ENCODE measurements around the gene TMEM190. TPM values are rescaled to one million over a fixed set of nuclear protein-coding genes. Genes with fewer than 3 reads are reported as not detected.
"Not testable (repeated sequence)": the region's sequence is repeated elsewhere in the genome, so short reads cannot be mapped to it uniquely, and the experiment has no call there.

TMEM190 gene
- total and polyA plus RNA-seq, 2 experiments from 2014 or later = 6.6 TPM; not detected in 1

DNA sequence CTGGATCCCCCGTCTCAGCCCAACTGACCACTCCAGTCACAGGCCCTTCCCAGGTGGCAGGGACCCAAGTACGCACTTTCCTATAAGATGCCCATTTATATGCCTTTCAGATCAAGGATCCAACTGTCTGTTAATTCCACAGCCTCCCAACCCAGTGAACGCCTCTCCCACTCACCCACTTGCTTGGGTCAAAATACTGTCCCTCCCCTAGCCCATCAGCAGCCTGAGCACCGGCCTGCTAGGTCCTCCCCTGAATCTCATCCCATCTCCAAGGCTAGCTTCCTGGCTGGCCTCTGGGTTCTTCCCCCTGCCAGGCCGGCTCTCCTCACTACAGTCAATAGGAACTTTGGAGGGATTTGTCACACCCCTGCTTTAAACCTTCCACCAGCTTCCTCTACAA lies 29.0 kb downstream of the TMEM190 start:
- Histone ChIP-seq H4K20me1 (ENCODE audit: insufficient read depth, poor library complexity, severe bottlenecking) (peaks cover 5% of the 10 kb centered on the region), H3K9me2 (replicated peaks; ENCODE audit: insufficient read depth) (no peaks in the 10 kb centered on the region), H3K27me3 (no peaks in the 10 kb centered on the region), H3K27ac (no peak overlapping the region), H3K4me2 (peak overlapping the region; percentile 87), H3K36me3 (replicated peaks; ENCODE audit: insufficient read depth, low read depth) (no peaks in the 10 kb centered on the region), H3K79me2 (peaks cover 37% of the 10 kb centered on the region), H3K4me1 (ENCODE audit: insufficient read depth) (peaks cover 10% of the 10 kb centered on the region), H3K9me3 (ENCODE audit: low read depth) (no peaks in the 10 kb centered on the region), H2AFZ (no peak overlapping the region), H3K4me3 (no peak overlapping the region)
- WGBS (ENCODE audit: low lambda C conversion rate, missing lambda C conversion rate) = 93% methylated on average over 5 of the region's 5 CpGs
- TF ChIP-seq EZH2 (IDR thresholded peaks at IDR 0.05; ENCODE audit: borderline replicate concordance) (no peak), EZH2phosphoT487 (IDR thresholded peaks at IDR 0.05; ENCODE audit: low read depth, severe bottlenecking, unreplicated experiment) (no peak)
- TF ChIP-seq, protein P1, sequence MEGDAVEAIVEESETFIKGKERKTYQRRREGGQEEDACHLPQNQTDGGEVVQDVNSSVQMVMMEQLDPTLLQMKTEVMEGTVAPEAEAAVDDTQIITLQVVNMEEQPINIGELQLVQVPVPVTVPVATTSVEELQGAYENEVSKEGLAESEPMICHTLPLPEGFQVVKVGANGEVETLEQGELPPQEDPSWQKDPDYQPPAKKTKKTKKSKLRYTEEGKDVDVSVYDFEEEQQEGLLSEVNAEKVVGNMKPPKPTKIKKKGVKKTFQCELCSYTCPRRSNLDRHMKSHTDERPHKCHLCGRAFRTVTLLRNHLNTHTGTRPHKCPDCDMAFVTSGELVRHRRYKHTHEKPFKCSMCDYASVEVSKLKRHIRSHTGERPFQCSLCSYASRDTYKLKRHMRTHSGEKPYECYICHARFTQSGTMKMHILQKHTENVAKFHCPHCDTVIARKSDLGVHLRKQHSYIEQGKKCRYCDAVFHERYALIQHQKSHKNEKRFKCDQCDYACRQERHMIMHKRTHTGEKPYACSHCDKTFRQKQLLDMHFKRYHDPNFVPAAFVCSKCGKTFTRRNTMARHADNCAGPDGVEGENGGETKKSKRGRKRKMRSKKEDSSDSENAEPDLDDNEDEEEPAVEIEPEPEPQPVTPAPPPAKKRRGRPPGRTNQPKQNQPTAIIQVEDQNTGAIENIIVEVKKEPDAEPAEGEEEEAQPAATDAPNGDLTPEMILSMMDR (IDR thresholded peaks at IDR 0.05; ENCODE audit: poor library complexity) = no peak
- DNase-seq (ENCODE audit: low spot score) = no peak

DNA sequence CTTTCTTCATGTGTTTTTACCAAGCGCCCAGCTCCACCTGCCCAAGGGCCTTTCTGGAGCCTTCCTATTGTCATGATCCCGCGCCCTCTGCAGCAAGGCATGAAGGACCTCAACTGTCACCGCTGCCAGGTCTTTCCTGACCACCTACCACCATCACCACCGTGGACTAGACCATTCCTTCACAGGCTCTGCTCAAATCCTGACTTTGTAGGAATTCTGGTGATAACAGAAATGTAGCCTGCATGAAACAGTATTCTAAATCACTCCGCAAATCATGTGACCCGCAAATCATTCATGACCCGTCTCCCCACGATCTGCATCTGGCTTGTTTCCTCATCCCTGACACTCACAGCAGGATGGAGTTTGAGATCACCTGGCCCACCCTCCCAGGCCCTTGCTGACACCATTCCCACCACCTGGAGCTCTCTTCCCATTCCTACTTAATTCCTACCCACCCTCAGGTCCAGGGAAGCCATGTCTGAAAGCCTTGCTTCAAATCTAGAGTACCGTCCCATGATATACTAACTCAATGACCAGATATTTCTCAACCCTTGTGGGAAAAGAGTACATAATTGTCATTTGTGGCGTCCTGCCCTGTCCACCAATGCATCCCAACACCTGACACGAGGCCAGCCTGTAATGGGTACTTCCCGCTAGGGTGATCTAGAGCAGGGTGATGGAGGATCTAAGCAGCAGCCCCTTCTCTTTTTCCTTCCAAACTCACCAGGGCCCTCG lies 29.6 kb downstream of the TMEM190 start:
- Histone ChIP-seq H3K4me1 (ENCODE audit: insufficient read depth) (peaks cover 10% of the 10 kb centered on the region), H3K4me3 (peak overlapping the region; percentile 76), H3K9me3 (ENCODE audit: low read depth) (no peaks in the 10 kb centered on the region), H3K27ac (no peak overlapping the region), H3K36me3 (replicated peaks; ENCODE audit: insufficient read depth, low read depth) (no peaks in the 10 kb centered on the region), H3K27me3 (no peaks in the 10 kb centered on the region), H3K4me2 (peak overlapping the region; percentile 87), H2AFZ (no peak overlapping the region), H4K20me1 (ENCODE audit: insufficient read depth, poor library complexity, severe bottlenecking) (peaks cover 5% of the 10 kb centered on the region), H3K9me2 (replicated peaks; ENCODE audit: insufficient read depth) (no peaks in the 10 kb centered on the region), H3K79me2 (peaks cover 37% of the 10 kb centered on the region)
- WGBS (ENCODE audit: low lambda C conversion rate, missing lambda C conversion rate) = 84% methylated on average over 14 of the region's 14 CpGs
- TF ChIP-seq EZH2phosphoT487 (IDR thresholded peaks at IDR 0.05; ENCODE audit: low read depth, severe bottlenecking, unreplicated experiment) (no peak), EZH2 (IDR thresholded peaks at IDR 0.05; ENCODE audit: borderline replicate concordance) (no peak)
- TF ChIP-seq, protein P1 (IDR thresholded peaks at IDR 0.05; ENCODE audit: poor library complexity) = no peak
- DNase-seq (ENCODE audit: low spot score) = no peak

DNA sequence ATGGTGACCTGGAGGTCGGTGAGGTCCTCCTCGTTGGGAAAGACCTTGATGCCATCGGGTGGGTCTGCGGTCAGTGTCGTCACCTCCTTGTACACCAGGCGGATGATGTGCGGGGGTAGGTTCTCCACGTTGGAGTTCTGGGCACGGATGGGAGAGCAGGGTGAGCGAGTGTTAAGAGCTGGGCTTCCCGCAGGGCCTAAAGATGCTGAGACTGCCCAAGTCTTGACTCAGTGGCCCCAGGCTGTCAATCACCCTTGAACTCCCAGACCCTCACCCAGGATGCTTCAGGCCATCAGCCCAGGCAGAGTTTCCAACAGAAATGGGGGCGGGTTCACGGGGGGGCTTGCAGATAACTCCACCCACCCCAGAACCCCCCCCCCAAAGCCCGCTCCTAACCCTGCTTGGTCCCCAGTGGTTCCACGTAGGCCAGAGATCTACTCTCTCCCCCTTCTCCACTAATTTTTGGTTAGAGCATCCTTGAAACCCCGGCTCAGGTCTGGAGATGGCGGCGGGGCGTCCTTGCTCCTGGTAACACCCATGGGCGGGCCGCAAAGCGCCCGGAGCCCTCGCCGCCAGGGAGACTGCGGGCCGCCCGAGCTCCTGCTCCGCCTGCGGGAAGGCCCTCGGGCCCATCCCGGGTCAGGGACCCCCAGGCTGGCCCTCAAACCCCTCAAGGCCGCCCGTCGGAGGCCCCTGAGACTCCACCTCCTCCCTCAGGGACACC lies 30.4 kb downstream of the TMEM190 start:
- H3K9me3 ChIP-seq (ENCODE audit: low read depth) = no peaks in the 10 kb centered on the region
- H4K20me1 ChIP-seq (ENCODE audit: insufficient read depth, poor library complexity, severe bottlenecking) = peaks cover 5% of the 10 kb centered on the region
- peak overlapping the region; percentile 87 for H3K4me2 ChIP-seq
- peak overlapping the region; percentile 32 for H2AFZ ChIP-seq
- 17% methylated on average over 25 of the region's 35 CpGs for WGBS (ENCODE audit: low lambda C conversion rate, missing lambda C conversion rate)
- no peaks in the 10 kb centered on the region for H3K9me2 ChIP-seq (replicated peaks; ENCODE audit: insufficient read depth)
- no peaks in the 10 kb centered on the region for H3K36me3 ChIP-seq (replicated peaks; ENCODE audit: insufficient read depth, low read depth)
- peak overlapping the region; percentile 76 for H3K4me3 ChIP-seq
- peak; percentile 63 for DNase-seq (ENCODE audit: low spot score)
- H3K4me1 ChIP-seq (ENCODE audit: insufficient read depth) = peaks cover 10% of the 10 kb centered on the region
- H3K27me3 ChIP-seq = no peaks in the 10 kb centered on the region
- H3K27ac ChIP-seq = peak overlapping the region; percentile 93
- no peak for TF ChIP-seq EZH2phosphoT487 (IDR thresholded peaks at IDR 0.05; ENCODE audit: low read depth, severe bottlenecking, unreplicated experiment)
- TF ChIP-seq, protein P1 (IDR thresholded peaks at IDR 0.05; ENCODE audit: poor library complexity) = no peak
- TF ChIP-seq EZH2 (IDR thresholded peaks at IDR 0.05; ENCODE audit: borderline replicate concordance) = no peak
- H3K79me2 ChIP-seq = peaks cover 37% of the 10 kb centered on the region

DNA sequence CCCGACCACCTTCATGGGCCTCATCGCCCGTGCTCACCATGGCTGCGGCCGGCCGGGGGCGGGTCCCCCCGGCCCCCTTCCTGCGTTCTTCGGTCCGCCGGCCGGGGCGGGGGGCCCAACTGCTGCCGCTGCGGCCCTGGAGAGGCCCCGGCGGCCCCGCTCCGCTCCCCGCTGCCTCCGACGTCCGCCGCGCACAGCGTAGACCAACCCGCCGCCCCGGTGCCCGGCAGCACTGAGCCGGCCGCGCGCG lies 30.8 kb downstream of the TMEM190 start, which contains the start of gene UBE2S:
Gene UBE2S, minus strand, starts transcription at position 239 of the 250 bp plus-strand sequence. Its CDS starts 199 bp downstream, at position 40.
- H3K36me3 ChIP-seq (replicated peaks; ENCODE audit: insufficient read depth, low read depth); H3K9me2 ChIP-seq (replicated peaks; ENCODE audit: insufficient read depth); H3K9me3 ChIP-seq (ENCODE audit: low read depth); H3K27me3 ChIP-seq; DNase-seq (ENCODE audit: low spot score); H4K20me1 ChIP-seq (ENCODE audit: insufficient read depth, poor library complexity, severe bottlenecking); H3K4me1 ChIP-seq (ENCODE audit: insufficient read depth): not testable (repeated sequence)
- Histone ChIP-seq H2AFZ (peak within 1 kb of the TSS; percentile 78), H3K27ac (peak within 1 kb of the TSS; percentile 95), H3K4me2 (peak within 1 kb of the TSS; percentile 87), H3K79me2 (peaks cover 37% of the 10 kb centered on the region), H3K4me3 (peak within 1 kb of the TSS; percentile 76)
- WGBS (ENCODE audit: low lambda C conversion rate, missing lambda C conversion rate) = 0% methylated on average over 11 of the region's 36 CpGs

All from hepatocyte (in vitro differentiated cells).